GM19043 (cell line): ENCODE data around the gene GLYAT.

ENCODE experiments used
- ATAC-seq: cut with Tn5 transposase; IDR thresholded peaks from one replicate; pipeline ENCODE4 v1.9.1; 2021; ENCODE audit warnings: low read depth; ENCODE audit not compliant: unreplicated experiment

The GLYAT gene, protein sequence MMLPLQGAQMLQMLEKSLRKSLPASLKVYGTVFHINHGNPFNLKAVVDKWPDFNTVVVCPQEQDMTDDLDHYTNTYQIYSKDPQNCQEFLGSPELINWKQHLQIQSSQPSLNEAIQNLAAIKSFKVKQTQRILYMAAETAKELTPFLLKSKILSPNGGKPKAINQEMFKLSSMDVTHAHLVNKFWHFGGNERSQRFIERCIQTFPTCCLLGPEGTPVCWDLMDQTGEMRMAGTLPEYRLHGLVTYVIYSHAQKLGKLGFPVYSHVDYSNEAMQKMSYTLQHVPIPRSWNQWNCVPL

DNA sequence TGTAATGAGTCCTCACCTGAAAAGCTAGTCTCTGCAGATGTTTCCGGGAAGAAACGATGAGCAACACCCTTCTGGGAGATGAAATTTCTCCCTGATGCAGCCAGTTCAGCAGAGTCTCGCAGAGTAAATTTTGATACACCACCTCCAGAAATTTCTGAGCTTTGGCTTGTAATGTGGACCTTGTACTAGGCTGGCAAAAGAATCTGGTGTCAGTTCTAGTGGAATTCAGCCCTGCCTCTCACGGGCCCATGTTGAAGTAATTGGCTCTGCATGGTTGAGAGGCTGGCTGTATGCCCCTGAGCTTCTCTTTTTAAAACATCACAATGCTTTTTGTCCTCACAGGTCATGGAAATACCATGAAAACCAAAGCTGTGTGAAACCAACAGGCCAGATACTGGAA is at the start of gene GLYAT:
GLYAT (minus strand) TSS at position 125 of the 400 bp plus-strand sequence. CDS start 7,447 bp downstream, outside the sequence.
- ATAC-seq, result no peak

DNA sequence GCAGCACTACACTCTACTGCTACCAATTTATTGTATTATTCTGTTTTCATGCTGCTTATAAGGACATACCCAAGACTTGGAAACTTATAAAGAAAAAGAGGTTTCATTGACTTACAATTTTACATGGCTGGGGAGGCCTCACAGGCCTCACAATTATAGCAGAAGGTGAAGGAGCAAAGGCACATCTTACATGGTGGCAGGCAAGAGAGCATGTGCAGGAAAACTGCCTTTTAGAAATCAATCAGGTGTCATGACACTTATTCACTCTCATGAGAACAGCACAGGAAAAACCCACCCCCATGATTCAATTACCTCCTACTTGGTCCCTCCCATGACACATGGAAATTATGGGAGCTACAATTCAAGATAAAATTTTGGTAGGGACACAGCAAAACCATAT is 49.6 kb upstream of the GLYAT start:
- no peak for ATAC-seq

GRCh38 chr11:58780578-58780977 is 48.8 kb upstream of the GLYAT start:
- ATAC-seq, result no peak

DNA sequence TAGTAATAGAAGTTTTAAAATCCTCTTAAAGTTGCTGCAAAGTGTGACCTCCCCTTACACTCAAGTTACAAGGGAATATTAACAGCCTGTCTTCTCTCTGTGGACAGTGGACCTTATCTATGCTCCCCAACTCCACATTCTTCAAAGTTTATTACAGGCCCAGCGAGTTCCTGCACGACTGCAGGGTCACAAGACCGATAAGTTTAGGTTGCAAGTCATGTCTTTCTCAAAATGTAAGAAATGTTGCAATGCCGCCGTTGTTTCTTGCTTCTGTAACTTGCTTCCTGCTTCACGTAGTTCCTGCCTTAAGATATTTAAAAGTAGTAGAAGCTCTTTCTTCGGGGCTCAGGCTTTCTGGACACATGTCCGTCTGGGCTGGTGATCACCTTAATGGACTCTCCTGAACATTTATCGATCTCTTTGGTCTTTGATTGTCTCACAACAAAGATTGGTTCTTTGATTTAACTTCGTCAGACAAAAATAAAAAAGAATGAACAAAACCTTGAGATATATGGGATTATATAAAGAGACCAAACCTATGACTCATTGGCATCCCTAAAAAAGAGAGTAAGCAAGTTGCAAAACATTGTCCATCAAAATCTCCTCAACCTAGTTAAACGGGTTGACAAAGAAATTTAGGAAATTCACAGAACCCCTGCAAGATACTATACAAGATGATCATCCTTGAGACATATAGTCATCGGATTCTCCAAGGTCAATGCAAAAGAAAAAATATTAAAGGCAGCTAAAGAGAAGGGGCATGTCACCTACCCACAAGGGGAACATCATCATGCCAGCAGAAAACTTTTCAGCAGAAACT is 45.4 kb upstream of the GLYAT start:
- ATAC-seq, result no peak

- ATAC-seq, result no peak
These were observed 43.4 kb upstream of the GLYAT start for GRCh38 chr11:58775066-58775708.

GRCh38 chr11:58774164-58774593 is 42.4 kb upstream of the GLYAT start:
- ATAC-seq, result no peak

- no peak for ATAC-seq
These were observed 41.6 kb upstream of the GLYAT start for GRCh38 chr11:58773337-58773736.

GRCh38 chr11:58772329-58773285 is 40.9 kb upstream of the GLYAT start:
- ATAC-seq, result no peak

- no peak for ATAC-seq
These were observed 39.7 kb upstream of the GLYAT start for GRCh38 chr11:58771458-58771855.

DNA sequence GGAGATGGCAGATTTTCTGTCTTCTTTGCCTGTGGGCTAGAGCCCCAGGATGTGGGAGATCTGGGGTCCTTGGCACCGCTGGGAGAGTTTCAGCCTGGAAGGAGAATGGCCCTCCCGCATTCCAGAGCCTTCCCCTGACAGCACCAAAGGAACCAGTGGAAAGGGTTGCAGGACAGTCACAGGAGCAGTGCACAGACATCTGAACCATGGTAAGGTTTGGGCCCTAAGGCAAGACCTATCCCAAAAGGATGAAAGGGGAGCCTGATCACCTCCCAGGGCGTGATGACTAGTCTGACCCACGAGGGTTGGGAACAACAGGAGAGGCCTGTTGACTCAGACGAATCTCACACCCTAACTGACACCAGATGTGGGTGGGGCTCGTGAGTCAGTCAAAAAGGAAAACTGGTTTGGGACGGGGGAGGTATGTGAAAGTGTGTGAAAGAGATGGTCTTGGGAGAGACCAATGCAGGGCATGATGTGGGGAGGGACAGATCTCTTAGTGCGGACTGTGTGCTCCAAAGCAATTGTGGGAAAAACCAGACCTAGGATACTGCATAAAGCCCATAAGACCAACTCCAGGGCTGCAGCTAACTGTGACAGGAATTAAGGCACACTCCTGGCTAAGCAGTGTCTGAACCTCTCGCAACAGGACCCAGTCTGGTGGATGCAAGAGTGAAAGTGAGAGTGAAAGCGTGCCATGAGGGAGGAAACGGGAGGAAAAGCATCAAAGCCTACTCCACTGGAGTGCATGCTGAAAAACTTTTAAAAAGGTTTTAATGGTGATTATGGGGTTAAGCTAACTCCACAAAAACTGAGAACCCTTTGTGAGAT is 39.1 kb upstream of the GLYAT start:
- ATAC-seq, result no peak

- ATAC-seq, result no peak
These were observed 38.4 kb upstream of the GLYAT start for GRCh38 chr11:58770166-58770565.

- no peak for ATAC-seq
These were observed 37.6 kb upstream of the GLYAT start for GRCh38 chr11:58769308-58769707.

DNA sequence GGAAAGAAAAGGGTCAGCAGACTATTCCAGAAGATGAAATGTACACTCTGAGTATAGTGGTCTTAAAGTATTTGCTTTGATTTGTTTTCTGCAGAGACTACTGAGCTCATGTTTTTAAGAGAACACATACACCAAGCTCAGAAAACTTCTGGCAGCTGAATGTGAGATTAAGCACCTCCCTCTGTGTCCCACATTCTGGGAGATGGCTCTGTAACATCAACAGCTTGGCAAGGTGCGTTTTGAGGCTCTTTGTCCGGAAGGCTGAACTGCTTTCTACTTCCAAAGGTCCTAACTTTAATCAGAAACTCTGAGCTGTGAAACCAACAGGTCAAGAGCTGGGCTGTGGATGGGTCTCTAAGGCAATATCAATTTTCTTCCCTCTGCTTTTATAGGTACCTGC is 36.4 kb upstream of the GLYAT start:
- no peak for ATAC-seq

- no peak for ATAC-seq
These were observed 33.3 kb upstream of the GLYAT start for GRCh38 chr11:58765078-58765477.

- no peak for ATAC-seq
These were observed 31.4 kb upstream of the GLYAT start for GRCh38 chr11:58763120-58763490.

DNA sequence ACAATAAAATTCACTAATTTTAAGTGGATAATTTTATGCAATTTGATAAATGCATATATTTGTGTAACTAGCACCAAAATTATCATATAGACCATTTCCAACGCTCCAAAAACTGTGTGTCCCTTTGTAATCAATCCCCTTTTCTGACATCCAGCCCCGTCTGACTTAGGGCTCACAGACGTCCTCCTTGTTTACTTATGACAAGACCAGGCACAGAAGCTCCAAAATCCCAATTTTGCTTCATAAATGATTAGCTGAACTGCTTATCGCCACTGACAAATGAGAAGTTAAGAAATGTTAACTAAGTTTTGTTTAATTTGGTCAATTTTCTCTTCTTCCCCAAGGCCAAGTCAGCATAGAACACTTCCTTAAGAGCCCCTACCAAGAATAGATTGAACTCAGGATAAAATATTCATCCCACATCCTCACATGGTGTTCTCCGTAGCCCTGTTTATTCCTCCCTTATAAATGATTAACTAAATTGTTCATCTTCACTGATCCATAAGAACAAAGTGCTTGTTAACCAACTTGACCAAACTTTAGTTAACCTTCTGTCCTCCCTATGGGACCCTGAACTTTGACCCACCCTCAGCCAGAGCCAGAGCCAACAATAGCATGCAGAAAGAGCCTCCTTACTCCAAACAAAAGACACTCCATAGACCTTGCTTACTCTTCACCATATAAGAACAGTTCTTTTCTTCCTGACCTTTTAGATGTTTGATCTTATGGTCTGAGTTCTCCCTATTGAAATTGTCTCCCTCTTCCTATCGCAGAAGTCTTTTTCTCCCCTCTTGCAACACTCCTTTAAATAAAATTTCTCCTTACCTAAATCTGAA is 30.8 kb upstream of the GLYAT start:
- ATAC-seq, result no peak

DNA sequence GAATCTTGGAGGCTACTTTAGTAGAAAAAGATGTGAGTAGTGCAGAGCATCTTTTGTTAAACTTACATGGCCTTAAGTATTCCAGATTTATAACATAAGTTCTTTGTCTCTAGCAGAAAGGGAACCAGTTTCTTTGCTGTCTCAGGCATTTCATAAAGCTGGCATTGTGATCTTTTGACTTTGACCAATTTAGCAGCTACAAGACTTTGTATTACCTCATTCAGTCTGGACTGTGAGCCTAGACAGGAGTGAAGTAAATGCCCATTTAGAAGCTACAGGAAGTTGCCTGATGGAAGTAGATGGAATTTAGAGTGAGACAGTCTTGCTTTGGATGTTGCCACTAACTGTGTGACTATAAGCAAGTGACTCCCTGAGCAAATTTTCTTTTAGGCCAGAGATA is 25.7 kb upstream of the GLYAT start:
- ATAC-seq, result no peak

DNA sequence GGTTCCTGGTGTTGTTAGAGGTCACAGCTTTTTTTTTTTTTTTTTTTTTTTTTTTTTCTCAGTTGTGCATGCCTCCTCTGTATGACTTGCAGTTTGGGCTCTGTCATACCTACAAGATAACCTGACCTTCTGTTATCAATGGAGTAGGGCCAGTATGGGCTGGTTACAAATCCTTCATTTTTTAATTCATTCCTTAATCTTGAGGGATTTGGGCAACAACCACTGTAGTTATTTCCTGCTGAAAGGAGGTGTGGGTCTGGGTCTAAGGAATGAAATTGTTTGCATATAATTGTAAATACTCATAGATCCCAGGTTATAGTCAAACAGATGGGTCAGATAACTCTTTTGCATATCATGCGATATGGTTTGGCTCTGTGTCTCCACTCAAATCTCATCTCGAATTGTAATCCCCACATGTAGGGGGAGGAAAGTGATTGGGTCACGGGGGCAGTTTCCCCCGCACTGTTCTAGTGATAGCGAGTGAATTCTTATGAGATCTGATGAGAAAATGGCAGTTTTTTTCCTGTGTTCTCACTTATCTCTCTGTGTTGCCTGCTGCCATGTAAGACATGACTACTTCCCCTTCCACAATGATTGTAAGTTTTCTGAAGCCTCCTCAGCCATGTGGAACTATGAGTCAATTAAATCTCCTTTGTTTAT is 14.1 kb upstream of the GLYAT start:
- ATAC-seq, result no peak
